GM18861 (cell line): ENCODE results near the gene UBTD2.

ENCODE experiments used
- ATAC-seq: cut with Tn5 transposase; IDR thresholded peaks from one replicate; pipeline ENCODE4 v1.9.1; 2021; ENCODE audit not compliant: unreplicated experiment

UBTD2 gene

GRCh38 chr5:172172912-172173563 is 110.5 kb downstream of the UBTD2 start:
- no peak for ATAC-seq

DNA sequence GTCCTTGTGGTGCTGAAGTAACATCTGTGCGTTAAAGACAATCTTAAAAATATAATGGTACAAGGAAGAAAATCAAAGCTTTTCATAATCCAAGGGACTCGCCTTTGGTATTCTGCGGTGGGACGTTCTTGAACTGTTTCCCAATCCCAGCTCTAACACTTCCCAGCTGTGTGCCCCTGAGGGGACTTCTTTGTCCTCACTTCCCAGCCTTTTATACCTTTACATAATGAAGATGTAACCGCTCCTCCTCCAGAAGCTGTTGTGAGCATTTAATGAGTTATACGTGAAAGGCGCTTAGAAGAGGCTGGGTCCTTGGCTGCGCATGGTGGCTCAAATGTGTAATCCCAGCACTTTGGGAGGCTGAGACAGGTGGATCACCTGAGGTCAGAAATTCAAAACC is 112.4 kb downstream of the UBTD2 start:
- no peak for ATAC-seq

DNA sequence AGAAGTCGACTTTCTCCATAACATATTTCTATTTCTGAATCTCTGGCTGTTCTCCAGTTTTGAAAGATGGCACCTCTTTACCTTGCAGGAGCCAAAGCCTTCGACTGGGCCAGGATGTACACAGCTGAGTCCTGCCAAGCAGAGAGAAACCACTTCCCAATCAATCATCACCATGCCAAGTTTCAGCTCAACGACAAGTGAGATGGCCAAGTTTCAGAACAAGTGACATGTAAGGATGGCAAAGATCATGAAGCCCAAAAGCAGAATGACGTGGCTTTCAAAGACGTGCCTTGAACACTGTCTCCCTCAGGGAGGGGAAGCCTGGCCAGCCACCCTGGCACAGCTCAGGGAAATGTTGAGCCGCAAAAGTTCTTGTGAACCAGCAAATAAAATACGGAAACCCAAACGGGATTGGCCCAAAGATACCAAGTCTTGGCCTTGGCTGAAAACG is 113.3 kb downstream of the UBTD2 start:
- ATAC-seq, result no peak

- ATAC-seq, result no peak
Observed at GRCh38 chr5:172169216-172169615, 114.3 kb downstream of the UBTD2 start.

- no peak for ATAC-seq
Observed at GRCh38 chr5:172168311-172168710, 115.3 kb downstream of the UBTD2 start.

- no peak for ATAC-seq
Observed at GRCh38 chr5:172167895-172168294, 115.7 kb downstream of the UBTD2 start.

DNA sequence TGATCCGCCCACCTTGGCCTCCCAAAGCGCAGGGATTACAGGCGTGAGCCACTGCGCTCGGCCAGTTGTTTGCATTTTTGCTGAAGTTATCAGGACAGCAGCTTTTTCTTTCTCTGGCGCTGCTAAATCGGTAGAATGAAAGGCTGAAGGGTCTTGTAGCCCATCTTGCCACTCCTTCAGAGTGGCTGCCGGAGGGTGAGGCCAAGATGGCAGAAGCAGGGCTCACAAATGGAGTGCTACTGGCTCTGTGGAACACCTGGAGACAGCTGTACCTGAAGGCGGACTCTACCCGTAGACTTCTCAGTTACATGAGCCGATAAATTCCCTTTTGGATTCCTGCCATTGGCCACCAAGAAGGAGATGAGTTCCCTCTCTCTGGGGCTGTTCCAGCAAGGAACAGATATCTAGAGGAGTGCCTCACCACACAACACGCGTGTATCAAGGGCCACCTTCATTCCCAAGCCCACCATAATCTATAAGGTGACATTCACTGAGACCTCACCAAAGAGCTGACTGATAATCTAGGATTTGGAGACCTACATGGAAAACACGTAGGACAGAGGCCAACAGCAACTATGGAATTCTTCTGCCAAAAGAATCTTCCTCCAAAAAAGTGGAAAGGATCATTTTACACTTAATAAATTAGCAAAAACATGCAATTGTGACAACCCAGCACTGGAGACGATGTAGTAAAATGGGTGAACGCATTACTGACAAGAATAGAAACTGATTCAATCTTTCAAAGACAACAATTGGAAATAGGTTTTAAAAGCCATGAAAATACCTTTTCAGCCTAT is 117.3 kb downstream of the UBTD2 start:
- ATAC-seq, result no peak

GRCh38 chr5:172165465-172165864 is 118.1 kb downstream of the UBTD2 start:
- ATAC-seq, result peak; percentile 75

- no peak for ATAC-seq
Observed at GRCh38 chr5:172164769-172165212, 118.8 kb downstream of the UBTD2 start.

GRCh38 chr5:172163346-172163745 is 120.2 kb downstream of the UBTD2 start:
- no peak for ATAC-seq

DNA sequence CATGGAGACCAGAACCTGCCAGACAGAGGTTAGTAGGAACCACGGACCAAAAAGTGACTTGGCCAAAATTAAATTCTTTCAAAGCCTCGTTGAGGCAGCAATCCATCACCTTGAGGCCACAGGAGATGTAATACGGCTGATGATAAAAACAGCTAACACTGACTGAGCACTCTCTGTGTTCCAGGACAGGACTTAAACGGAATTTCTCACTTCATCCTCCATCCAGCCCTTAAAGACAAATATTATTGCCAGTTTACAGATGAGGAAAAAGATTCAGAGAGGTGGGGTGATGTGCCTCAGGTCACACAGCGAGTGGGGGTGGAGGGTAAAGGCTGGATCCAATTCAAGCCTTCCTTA is 120.6 kb downstream of the UBTD2 start:
- no peak for ATAC-seq

- no peak for ATAC-seq
Observed at GRCh38 chr5:172162323-172162986, 121.1 kb downstream of the UBTD2 start.

DNA sequence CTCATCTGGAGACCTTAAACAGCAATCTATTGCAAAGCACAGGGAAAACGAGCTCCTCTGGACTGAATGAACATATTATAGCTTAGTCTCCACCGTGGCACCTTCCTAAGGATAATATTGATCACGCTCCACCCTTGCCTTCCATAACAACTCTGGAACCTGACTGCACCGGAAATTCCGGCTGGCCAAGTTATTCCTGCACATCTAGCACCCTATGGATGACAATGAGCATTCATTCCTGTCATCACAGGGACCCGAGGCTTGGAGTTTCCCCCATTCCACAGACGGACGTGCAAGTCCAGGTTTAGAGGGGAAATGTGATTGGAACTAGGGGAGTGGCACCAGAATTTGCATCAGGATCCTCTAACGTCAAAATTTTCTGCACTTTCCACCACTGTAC is 123.1 kb downstream of the UBTD2 start:
- no peak for ATAC-seq
